Smooth muscle cell of the brain vasculature (primary cell): ENCODE measurements around the gene PXK.

Experiments used
- DNase-seq: peaks from one replicate; pipeline ENCODE4 v3.0.0-alpha.2; 2012; ENCODE audit warnings: low read depth, low spot score

The PXK gene

GRCh38 chr3:58466899-58467563 lies 134.3 kb downstream of the PXK start:
- no peak for DNase-seq

- no peak for DNase-seq
Observed at GRCh38 chr3:58469096-58469495, 136.4 kb downstream of the PXK start.

- no peak for DNase-seq
Observed at GRCh38 chr3:58470363-58471024, 137.8 kb downstream of the PXK start.

DNA sequence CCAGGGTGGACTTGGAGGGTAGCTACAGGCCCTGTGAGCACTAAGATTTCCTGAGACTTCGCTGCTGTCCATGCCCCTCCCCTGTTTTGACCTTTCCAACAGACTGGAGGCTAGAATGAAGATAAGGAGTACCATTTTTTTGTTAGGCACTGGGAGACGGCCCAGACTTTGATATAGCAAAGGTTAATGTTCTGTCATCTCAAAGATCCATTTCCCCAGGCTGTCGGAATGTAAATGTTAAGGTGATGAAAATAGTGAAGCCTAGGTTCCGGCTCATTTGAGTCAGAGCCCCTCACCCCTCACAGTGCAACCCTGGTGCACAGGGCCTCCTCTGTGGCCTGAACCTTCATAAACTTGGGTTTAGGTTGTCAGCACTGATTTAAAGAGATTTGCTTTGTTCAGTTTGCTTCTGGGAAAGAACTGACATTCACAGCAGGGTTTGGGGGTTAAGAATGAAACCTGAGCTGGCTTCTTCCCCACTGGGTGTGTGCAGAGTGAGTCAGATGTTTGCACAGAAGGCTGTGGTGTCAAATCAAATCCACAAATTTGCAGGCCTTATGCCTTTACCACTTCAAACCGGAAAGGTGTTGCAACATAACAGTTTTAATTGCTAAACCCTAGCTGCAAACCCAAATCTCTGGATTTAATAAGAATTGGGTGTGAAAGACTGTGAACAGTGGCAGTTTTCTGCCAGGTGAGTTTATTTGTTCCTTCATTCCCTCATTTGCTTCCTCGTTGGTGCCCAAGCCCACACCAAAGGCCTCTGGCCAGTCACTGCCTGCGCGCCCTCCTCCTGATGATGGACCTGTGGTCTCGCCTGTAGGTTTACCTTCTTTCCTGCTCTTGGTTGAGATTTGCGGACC lies 138.6 kb downstream of the PXK start:
- peak; percentile 88 for DNase-seq

- DNase-seq: no peak
Observed at GRCh38 chr3:58473275-58473674, 140.6 kb downstream of the PXK start.

GRCh38 chr3:58474348-58474911 lies 141.7 kb downstream of the PXK start:
- DNase-seq: no peak

- no peak for DNase-seq
Observed at GRCh38 chr3:58474967-58475578, 142.4 kb downstream of the PXK start.
